G401.6 (cell line): ENCODE measurements around the gene DDX10.

ENCODE experiments used
- FAIRE-seq: peaks from 2 replicates; lab custom pipeline; 2012; peaks lifted over from hg19 to GRCh38; lab: Jason Lieb, UNC

Gene DDX10

DNA sequence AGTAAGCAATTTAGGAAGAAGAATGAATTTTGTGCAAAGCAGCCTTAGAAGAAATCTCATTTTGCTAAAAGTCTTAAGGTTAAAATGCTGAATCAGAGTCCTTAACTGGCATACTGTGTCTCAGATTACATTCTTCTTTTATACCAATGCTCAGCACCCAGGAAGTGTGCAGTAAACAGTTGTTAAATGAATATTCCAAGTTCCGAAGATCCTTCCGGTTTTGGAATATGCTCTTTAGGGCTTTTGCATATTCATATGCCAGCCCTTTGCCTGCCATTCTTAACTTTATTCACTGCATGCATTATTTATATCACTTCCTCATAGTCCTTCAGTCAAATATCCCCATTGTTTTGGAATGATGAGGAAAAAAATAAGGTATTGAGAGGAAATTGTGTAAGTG lies 242.0 kb downstream of the DDX10 start:
- FAIRE-seq, result no peak

DNA sequence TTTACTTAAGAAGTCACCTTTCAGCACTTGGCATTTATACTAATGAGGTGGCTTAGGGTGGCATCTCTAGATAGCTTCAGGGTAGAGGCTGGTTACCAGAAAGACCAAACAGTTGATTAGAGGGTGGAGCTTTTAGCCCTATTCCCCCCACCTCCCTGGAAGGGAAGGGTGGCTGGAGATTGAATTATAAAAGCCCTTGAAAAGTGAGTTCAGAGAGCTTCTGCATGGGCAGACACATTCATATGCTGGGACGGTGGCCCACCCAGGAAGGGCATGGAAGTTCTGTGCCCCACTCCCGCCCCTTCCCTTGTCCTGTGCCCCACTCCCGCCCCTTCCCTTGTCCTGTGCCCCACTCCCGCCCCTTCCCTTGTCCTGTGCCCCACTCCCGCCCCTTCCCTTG lies 244.2 kb downstream of the DDX10 start:
- no peak for FAIRE-seq

DNA sequence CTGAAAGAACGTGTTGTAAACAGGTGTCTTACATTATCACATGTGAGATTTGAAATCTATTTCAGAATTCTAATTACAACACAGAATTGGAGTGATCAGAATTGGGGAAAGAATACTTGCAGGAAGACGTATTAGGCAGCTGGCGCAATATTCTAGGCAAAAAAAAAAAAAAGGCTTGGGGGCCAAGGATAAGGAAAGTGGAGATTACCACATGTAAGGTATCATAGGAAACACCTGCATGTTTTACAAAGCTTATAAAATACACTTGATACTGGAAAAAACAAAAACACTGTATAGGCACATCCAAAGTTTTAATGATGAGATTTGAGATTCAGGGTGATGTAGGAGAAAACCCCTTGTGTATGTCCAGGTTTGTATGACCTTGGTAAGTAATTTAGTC lies 245.1 kb downstream of the DDX10 start:
- FAIRE-seq, result no peak

DNA sequence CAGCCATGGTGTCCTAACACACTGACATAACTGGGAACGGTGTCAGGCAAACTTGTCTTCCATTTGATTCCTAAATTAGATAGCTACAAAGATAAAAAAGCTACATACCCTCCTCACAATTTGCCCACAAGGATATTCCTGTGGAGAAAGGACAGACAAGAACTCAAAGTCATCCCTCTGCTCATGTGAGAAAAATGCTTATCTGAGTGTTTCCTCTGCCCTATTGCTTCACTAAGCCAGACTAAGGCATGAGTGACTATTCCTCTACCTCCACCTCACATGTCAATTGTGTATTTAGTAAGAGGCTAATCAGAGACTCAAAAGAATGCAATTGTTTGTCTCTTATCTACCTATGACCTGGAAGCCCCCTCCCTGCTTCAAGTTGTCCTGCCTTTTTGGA lies 247.7 kb downstream of the DDX10 start:
- FAIRE-seq, result no peak

DNA sequence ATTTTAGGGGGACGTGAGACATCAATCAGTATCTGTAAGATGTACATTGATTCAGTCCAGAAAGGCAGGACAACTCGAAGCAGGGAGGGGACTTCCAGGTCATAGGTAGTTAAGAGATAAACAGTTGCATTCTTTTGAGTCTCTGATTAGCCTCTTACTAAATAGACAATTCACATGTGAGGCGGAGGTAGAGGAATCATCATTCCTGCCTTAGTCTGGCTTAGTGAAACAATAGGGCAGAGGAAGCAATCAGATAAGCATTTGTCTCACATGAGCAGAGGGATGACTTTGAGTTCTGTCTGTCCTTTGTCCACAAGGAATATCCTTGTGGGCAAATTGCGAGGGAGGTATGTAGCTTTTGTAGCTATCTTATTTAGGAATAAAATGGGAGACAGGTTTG lies 248.3 kb downstream of the DDX10 start:
- FAIRE-seq, result no peak

DNA sequence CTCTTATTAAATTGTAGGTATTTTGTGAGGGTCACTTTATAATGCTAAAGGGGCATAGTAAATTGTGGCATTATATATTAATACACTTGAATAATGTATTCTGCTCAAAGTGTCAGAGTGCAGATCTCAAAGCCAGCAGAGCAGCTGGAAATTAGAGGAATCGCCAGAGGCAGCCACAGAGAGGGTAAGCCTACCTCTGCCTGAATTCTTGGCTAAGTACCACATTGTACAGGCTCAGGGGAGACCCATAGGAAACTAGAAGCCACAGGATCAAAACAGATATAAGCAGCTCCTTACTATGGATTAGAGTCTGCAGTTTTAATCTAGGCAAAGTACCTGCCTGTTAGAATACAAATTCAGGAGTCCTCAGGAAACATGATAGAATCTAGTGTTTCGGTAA lies 249.3 kb downstream of the DDX10 start:
- no peak for FAIRE-seq

DNA sequence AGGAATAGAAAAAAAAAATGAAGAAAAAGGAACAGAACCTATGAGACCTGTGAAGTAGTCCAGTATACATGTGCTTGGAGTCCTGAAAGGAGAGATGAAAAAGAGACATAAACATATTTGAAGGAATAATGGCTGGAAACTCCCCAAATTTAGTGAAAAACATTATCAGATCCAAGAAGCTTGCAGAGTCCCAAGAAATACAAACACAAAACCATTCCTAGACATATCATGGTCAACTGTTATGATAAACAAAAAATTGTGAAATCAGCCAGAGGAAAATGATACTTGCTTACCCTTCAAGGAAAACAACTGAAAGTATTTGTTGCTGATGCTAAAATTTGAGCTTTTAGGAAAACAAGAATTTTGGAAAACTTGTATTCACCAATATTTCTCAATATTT lies 250.1 kb downstream of the DDX10 start:
- no peak for FAIRE-seq

DNA sequence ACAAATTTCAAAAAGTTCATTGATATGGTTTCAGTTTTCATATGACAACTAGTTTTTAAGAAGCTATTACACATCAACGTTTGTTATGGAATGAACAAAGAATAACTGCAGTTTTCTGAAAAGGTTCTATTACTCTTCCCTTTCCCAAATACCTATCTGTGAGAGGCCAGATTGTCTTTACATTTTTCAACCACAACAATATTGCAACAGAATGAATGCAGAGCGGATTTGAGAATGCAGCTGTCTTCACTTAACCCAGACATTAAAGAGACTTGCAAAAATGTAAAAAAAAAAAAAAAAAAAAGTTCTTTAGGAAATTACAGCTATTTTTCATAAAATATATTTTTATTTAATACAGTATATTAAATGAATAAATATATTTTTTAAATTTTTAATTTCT lies 250.8 kb downstream of the DDX10 start:
- FAIRE-seq, result no peak

DNA sequence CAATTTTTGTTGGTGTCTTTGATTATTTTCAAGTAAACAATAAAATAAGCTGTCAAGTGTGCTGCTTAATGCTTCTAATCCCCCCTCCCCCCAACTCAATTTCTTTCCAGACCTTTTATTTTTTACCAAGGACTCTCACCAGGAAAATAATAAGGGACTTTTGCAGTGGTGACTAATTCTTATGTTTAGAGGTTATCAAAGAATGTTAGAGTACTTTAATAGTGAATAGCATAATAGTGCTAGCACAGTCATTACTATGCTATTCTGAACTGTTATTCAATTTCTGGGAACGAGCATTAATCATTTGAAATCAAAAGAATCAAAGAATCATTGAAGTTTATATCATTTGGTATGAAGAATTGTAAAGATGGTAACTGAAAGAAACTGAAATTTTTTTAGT lies 251.4 kb downstream of the DDX10 start:
- no peak for FAIRE-seq

DNA sequence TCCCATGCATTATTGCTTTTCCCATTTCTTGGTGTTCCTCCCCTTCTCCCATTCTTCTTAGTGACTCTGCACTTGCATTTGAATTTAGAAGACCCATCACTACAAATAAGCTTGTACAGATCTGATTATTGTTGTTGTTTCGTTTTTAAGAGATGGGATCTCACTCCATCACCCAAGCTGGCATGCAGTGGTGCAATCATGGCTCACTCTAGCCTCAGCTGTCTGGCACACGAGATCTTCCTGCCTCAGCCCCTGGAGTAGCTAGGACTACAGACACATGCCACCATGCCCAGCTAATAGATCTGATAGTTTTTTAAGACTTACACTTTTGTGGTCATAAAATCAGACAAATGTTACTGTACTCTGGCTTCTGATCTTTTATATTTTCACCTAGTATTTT lies 252.1 kb downstream of the DDX10 start:
- FAIRE-seq, result no peak

DNA sequence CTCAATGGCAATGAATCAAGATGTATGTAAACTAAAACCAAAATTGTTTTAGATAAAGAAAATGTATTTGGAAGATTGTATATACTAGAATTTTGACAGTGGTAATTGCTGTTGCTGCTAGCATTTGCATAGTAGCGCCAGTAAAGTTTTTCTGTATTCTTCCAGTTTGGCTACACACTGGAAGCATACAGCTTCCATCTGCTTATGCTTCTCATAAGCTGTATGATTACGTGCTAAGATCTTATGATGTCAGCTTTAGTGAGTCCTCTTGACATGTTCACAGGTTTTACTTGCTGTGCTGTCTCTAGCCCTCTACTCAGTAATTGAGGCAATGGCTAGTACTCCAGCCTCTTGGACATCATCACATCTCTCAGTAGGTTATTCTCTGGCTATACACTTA lies 256.3 kb downstream of the DDX10 start:
- FAIRE-seq, result no peak

DNA sequence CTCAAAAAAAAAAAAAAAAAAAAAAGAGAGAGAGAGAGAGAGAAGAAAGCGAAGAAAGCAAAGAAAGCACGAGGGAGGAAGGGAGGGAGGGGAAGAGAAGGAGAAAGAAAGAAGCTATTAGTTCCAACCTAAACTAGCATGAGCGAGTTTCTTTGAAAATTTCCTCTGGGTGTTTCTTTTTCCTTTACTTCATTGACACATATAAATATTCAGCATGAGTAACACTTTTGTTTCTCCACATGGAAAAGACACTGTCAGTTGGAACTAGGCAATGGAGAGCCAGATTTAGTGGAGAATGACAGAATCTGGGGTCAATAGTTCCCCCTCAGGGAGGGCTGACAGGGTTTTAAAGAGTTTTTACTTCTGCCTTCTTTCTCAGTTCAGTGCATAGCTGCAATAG lies 257.4 kb downstream of the DDX10 start:
- FAIRE-seq, result no peak

DNA sequence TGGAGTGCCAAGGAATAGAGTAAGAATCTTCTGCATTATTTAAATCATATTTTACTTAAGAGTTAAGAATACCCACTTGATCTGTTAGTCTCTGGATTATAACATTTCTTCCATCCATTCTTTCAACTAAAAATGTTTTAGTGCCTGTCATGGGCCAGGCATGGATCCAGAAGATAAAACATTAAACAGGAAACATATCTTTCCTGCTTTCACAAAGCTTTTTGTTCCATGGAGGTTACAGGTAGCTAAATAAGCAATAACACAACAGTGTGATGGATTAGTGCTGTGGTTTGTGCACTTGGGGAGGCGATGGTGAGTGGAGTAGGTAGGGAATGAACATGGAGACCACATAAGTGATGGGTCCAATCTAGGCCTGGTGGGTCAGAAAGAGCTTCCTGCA lies 258.5 kb downstream of the DDX10 start:
- FAIRE-seq, result no peak

DNA sequence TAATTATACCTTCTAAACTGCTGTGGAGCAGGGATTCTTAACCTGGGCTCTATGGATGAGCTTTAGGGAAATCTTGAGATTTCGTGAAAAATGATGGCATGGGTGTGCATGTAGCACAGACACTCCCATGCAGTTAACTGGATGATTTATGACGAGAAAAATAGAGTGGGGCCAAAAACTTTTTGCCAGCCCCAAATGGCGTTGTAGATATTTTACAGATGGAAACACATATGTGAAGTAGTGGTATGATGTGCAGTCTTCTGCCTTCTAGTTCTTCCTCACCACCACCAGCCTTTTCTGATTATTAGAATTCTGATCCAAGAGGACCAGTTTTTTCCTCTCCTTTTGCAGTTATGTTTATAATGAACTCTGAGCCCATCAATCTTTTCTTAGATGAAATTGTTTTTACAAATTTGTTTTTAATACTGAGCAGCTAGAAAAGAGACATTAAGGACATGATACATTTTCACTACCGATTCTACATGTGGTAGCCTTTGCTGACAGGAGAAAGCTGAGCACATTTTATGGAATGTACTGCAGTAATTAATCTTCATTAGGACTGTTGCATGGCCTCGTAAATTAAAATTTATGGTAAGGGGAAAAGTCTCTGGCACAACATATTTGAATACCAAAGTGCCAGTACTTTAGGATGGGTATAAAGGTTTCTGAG lies 261.4 kb downstream of the DDX10 start:
- no peak for FAIRE-seq

DNA sequence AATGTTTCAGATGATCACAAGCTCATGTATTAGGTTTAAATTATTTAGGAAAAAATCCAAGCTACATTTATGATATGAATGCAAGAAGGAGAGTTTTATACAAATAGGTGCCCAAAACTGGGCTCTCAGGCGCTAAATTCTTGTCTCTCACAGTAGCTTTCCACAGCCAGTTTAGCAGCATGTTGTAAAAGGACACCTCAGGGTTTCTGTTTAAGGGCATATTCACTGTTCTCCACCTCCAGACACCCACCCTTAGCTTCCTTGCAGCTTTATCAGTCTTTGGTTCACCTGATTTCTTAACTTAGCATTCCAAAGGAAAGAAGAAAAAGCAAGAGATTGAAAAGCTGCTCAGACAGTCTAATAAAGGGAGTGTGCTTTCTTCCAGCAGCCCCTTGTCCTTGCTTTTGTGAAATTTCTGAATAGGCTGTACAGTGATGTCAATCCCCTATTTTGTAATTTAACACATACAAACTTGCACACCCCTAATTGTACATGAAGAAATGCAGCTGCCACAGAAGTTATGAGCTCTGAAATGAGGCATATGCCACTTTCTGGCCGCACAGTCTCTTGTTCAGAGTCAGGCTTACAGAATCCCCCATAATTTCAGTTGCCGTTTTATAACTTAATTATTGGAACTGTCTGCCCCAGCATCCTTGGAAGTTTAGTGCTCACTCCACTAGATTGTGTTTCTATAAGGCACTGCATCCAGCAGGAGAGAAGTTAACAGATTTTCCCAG lies 262.1 kb downstream of the DDX10 start:
- FAIRE-seq, result no peak

DNA sequence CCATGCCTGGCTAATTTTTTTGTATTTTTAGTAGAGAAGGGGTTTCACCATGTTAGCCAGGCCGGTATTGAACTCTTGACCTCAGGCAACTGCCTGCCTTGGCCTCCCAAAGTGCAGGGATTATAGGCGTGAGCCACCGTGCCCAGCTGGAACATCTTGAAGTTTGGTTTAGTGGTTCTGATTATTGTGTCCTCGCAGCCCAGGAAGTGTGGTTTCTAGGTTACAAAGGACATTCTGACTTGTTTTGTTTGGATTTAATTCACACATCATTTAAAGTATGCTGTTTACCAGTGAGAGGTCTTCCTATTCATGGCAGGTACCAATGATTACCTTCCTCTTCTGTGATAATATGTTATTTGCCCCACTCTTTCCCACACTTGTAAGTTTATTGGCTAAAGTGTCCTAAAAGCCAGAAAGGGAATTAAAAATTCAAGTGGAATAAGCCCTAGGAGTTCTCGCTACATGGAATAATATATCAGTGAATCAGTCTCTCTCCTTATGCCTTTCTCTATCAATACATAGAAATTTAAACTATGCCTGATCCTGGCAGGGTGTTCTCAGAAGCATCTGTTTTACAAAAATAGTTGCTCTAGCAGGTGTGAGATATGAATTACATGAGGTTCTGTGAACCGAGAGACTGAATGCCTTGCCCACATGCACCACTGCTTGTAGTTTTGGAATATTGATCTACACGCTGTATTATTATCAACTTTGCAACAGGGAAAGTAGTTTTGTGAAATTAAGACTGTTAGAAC lies 263.1 kb downstream of the DDX10 start:
- no peak for FAIRE-seq

DNA sequence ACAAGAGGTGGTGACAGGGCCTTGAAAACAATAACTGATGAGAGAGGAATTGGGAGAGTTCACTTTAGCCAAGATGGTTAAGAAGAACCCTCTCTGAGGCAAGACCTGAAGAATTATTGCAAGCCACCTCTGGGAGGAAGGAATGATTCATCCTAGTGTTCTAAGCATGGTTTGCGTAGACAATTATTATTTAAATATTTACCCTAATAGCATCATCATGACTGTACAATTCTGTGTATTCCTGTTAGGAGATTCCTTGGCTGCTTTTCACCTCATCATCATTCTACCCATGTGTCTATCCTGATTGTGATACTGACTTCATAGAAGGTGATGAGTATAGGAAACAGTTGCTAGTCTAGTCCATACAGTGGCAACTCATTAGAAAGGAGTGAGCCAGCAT lies 264.4 kb downstream of the DDX10 start:
- FAIRE-seq, result no peak

DNA sequence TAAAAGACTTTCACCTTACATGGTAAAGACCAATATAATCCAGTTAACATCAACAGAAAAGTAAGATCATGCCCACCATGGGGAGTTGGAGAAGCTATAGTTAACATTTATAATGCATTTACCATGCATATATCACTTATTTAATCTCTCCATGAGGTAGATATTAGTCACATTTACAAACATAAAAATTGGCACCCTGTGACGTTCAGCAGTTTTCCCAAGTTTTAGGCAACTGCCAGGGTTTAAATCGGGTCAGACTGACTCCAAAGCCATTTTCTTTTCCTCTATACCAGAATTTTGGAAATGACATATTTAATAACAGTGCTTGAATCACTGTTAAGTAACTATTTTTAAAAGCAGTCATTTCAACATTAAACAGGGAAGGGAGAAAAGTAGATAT lies 266.3 kb downstream of the DDX10 start:
- FAIRE-seq, result no peak

DNA sequence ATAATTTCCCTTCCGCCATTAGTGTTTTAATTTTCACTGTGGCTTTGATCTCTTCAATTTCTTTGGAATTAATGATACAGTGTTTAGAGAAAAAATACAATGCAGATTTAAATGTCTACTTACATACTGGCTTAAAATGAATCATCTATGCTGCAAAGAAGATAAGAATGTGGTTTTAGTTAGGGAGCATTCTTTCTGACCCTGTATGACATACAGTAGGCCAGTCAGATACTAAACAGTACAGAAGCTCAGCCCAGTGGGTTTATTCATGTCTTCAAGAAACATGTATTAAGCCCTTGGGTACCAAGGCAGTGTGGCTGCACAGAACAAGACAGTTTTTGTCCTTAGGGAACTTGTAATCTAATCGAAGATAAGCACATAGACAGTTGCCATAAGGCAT lies 268.8 kb downstream of the DDX10 start:
- FAIRE-seq, result no peak

DNA sequence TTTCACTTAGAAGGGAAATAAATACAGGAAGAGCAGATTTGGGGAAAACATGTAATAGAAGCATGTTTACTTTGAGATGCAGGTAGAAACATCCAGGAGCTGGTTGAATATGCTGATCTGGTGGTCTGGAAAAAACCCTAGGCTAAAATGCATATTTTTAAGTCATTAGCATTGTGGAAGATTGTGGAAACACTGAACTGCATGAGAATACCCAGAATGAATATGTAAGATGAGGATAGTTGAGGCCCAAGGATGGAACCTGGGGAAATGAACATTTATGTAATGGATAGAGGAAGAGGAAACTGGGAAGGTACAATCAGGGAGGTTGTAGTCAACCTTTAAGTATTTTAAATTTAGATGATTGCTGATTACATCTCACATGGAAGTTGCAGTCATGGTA lies 269.4 kb downstream of the DDX10 start:
- no peak for FAIRE-seq

DNA sequence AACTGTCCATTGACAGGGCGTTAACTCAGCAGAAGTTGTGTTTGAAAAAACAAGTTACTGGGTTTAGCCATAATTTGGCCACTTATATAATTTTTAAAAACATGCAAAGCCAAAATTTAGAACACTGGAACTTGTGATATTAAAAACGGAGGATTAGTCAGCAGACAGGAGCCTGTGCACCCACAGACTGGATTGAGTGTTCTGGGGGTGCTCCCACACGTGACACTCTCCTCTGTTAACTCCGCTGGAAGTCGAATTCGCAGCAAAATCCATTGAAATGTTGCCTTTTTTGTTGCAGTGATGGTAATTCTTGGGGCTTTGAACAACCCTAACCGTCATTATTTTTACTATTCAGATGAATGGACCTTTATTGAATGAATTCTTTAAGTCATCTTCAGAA lies 269.8 kb downstream of the DDX10 start:
- FAIRE-seq, result no peak

DNA sequence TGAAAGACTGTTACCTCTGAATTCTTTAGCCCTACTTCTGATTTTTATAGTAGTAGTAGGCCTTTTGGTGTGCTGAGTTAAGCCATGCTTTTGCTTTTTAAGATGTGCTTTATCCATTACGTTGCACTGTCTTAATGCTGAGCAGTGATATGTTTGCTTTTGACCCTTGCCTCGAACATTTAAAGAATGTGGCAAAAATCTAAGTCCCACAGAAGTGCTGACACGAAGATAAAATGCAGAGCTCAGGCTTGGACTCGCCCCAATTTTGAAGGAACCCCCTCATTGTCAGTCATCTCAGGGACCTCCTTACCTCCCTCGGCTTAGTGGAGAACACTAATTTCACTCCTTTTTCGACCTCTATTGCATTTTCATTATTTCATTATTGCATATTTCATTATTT lies 272.9 kb downstream of the DDX10 start:
- no peak for FAIRE-seq

DNA sequence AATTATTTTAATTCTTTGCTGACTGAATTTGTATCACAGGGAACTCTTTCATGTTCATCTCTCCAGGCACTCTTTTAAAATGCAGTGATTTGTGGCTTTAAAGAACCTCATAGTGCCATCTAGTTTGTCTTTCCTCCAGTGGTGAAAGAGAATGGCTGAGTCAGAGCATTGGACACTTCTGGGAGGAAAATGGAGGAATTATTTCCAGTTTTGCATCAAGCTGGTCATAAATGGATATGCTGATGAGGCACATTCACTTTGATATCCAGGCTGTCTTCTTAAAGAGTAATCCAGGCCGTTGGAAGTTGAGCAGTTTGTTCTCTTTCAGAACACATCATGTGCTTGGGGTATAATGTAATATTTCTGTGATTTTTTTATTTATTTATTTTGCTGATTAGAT lies 273.7 kb downstream of the DDX10 start:
- FAIRE-seq, result no peak

DNA sequence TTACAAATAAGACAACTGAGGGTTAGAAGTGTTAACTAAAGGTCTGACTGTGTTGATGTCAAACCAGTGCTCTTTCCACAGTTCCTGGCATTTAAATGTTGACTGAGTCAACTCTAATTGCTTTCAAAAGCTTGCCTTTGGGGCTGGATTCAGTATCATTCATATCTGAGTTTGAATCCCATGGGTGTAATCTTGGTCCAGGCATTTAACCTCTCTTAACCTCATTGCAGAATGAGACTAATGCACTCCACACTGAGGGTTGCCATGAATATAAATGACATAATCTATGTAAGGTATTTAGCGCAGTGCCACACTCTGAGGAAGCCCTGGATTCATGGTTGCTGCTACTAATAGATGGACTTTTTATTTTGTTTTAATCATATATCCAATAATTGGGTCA lies 274.3 kb downstream of the DDX10 start:
- FAIRE-seq, result no peak
